ENCODE measurements around the gene RFNG.
A peak's percentile ranks its signal among the peaks of the same experiment; 100 is the strongest.

RFNG gene

DNA sequence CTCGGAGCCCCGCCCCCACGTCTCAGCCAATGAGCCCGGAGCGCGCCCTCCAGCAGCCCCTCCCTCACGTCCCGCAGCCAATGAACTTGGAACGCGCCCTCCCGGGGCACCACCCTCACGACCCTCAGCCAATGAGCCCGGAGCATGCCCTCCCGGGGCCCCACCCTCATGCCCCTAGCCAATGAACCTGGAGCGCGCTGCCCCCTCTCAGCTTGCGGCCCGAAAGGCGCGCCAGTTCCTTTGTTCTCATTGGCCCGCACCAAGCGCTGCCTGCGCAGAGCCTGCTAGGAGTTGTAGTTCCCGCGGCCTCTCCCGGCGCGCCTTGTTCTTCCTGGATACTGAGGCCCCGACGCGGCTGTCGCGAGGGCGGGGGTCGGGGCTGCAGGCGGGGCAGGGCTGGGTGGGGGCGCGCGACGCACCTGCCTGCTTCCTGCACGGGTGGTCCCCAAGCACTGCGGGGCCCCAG, 28.6 kb downstream of the RFNG start, which contains the start of gene LRRC45:
Gene LRRC45 (plus strand): TSS at position 325 of the 466 bp plus-strand sequence. CDS start 339 bp downstream, outside the sequence.
- Histone ChIP-seq H3K9me3 (ENCODE audit: insufficient read depth, low read length) (no peaks in the 10 kb centered on the region), H3K36me3 (ENCODE audit: low read length) (no peaks in the 10 kb centered on the region), H3F3A (ENCODE audit: insufficient read depth) (0 out of 2 replicates have a peak, but pooled peaks cover 6% of the 10 kb centered on the region), H3K4me3 (ENCODE audit: insufficient read depth, low read length, poor library complexity, severe bottlenecking) (peak within 1 kb of the TSS; percentile 97), H3K27ac (ENCODE audit: low read depth, low read length) (peak within 1 kb of the TSS; percentile 73), H3K27me3 (ENCODE audit: low read length) (no peaks in the 10 kb centered on the region), H3K79me2 (ENCODE audit: insufficient read depth, low read length) (peaks cover 25% of the 10 kb centered on the region), H3K4me2 (ENCODE audit: low read depth, low read length, poor library complexity, severe bottlenecking) (peak within 1 kb of the TSS; percentile 89), H3K9ac (ENCODE audit: low read length) (peak within 1 kb of the TSS; percentile 99), H2AFZ (ENCODE audit: low read depth, low read length, severe bottlenecking) (peak within 1 kb of the TSS; percentile 72), H4K20me1 (ENCODE audit: low read depth, low read length) (no peaks in the 10 kb centered on the region), H3K9me2 (replicated peaks; ENCODE audit: insufficient read depth, low read length) (no peaks in the 10 kb centered on the region)
- TF ChIP-seq EZH2phosphoT487 (conservative IDR thresholded peaks at IDR 0.05; ENCODE audit: low read length), result no peak
- TF ChIP-seq CTCF (IDR thresholded peaks at IDR 0.05; ENCODE audit: insufficient read depth, low read length, poor library complexity, severe bottlenecking), result no peak

DNA sequence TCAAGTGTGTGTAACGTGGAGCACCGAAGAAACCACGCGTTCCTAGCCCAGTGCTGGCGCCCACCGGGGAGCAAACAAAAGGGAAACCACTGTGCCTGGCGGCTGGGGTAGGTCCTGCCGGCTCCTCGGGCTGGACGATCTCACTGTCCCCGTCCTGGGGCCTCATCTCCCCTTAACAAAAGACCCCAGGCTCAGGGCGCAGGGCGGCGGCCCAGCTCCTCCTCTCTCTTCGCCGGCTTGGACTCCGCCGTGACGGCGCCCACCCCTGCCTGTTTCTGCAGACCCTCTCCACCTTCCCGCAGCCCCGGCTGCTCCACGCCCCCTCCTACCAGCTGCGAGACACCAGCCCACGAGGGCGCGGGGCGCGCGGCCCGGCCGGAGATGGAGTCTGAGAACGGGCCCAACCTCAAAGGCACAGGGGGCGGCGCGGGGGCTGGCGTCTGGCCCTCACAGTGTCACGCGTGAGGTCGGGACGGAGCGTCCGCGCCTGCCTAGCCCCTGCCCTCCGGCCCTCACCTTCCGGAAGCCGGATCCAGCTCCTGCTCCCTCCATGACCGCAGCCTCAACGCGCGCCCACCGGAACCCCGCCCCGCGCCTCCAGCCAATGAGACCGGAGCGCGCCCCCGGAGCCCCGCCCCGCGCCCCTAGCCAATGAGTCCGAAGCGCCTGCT, 29.2 kb downstream of the RFNG start, which contains the start of gene CENPX:
Gene CENPX (minus strand): TSS at position 569 of the 671 bp plus-strand sequence. CDS start 17 bp downstream, at position 552.
- Histone ChIP-seq H3F3A (ENCODE audit: insufficient read depth) (0 out of 2 replicates have a peak, but pooled peaks cover 6% of the 10 kb centered on the region), H3K4me3 (ENCODE audit: insufficient read depth, low read length, poor library complexity, severe bottlenecking) (peak within 1 kb of the TSS; percentile 97), H3K27ac (ENCODE audit: low read depth, low read length) (peak within 1 kb of the TSS; percentile 73), H4K20me1 (ENCODE audit: low read depth, low read length) (no peaks in the 10 kb centered on the region), H3K9me2 (replicated peaks; ENCODE audit: insufficient read depth, low read length) (no peaks in the 10 kb centered on the region), H3K9me3 (ENCODE audit: insufficient read depth, low read length) (no peaks in the 10 kb centered on the region), H3K36me3 (ENCODE audit: low read length) (no peaks in the 10 kb centered on the region), H3K9ac (ENCODE audit: low read length) (peak within 1 kb of the TSS; percentile 99), H3K4me2 (ENCODE audit: low read depth, low read length, poor library complexity, severe bottlenecking) (peak within 1 kb of the TSS; percentile 89), H3K79me2 (ENCODE audit: insufficient read depth, low read length) (peaks cover 25% of the 10 kb centered on the region), H2AFZ (ENCODE audit: low read depth, low read length, severe bottlenecking) (peak within 1 kb of the TSS; percentile 72), H3K27me3 (ENCODE audit: low read length) (no peaks in the 10 kb centered on the region)
- no peak for TF ChIP-seq EZH2phosphoT487 (conservative IDR thresholded peaks at IDR 0.05; ENCODE audit: low read length)

GRCh38 chr17:82021900-82022309, 29.7 kb downstream of the RFNG start:
- Histone ChIP-seq H3K4me2 (ENCODE audit: low read depth, low read length, poor library complexity, severe bottlenecking) (peak overlapping the region; percentile 89), H3F3A (ENCODE audit: insufficient read depth) (0 out of 2 replicates have a peak, but pooled peaks cover 6% of the 10 kb centered on the region), H3K9me2 (replicated peaks; ENCODE audit: insufficient read depth, low read length) (no peaks in the 10 kb centered on the region), H3K9ac (ENCODE audit: low read length) (peak overlapping the region; percentile 99), H3K4me3 (ENCODE audit: insufficient read depth, low read length, poor library complexity, severe bottlenecking) (peak overlapping the region; percentile 97), H3K36me3 (ENCODE audit: low read length) (no peaks in the 10 kb centered on the region), H3K27me3 (ENCODE audit: low read length) (no peaks in the 10 kb centered on the region), H3K9me3 (ENCODE audit: insufficient read depth, low read length) (no peaks in the 10 kb centered on the region), H3K79me2 (ENCODE audit: insufficient read depth, low read length) (peaks cover 25% of the 10 kb centered on the region), H3K27ac (ENCODE audit: low read depth, low read length) (peak overlapping the region; percentile 73), H2AFZ (ENCODE audit: low read depth, low read length, severe bottlenecking) (no peak overlapping the region), H4K20me1 (ENCODE audit: low read depth, low read length) (no peaks in the 10 kb centered on the region)
- TF ChIP-seq CTCF (IDR thresholded peaks at IDR 0.05; ENCODE audit: insufficient read depth, low read length, poor library complexity, severe bottlenecking), result no peak
- TF ChIP-seq EZH2phosphoT487 (conservative IDR thresholded peaks at IDR 0.05; ENCODE audit: low read length), result no peak

Data from SU-DHL-6 (cell line).